SH-SY5Y (cell line): ENCODE data around the gene SETD1A.

ENCODE experiments used
- GATA2 ChIP-seq: IDR thresholded peaks from 2 replicates; pipeline ENCODE4 v1.6.1; 2011; ENCODE audit warnings: mild to moderate bottlenecking, low read depth, low read length
- GATA3 ChIP-seq: IDR thresholded peaks from 2 replicates; pipeline ENCODE4 v1.6.1; 2011; ENCODE audit warnings: low read depth, mild to moderate bottlenecking, low read length, moderate library complexity

Gene SETD1A

GRCh38 chr16:30956601-30957455 is 726 bp upstream of the SETD1A start:
- TF ChIP-seq GATA2, result no peak
- TF ChIP-seq GATA3, result no peak

GRCh38 chr16:30958175-30959079 is 873 bp downstream of the SETD1A start:
- TF ChIP-seq GATA3 (no peak), GATA2 (no peak)

- no peak for TF ChIP-seq GATA3
- TF ChIP-seq GATA2, result no peak
Observed at GRCh38 chr16:30961384-30961783, 3.8 kb downstream of the SETD1A start.

- TF ChIP-seq GATA3 (no peak), GATA2 (no peak)
Observed at GRCh38 chr16:30963925-30964511, 6.5 kb downstream of the SETD1A start.

- TF ChIP-seq GATA2 (no peak), GATA3 (no peak)
Observed at GRCh38 chr16:30964574-30965226, 7.1 kb downstream of the SETD1A start.

- no peak for TF ChIP-seq GATA3
- TF ChIP-seq GATA2, result no peak
Observed at GRCh38 chr16:30965436-30965835, 7.9 kb downstream of the SETD1A start.

- TF ChIP-seq GATA2, result no peak
- no peak for TF ChIP-seq GATA3
Observed at GRCh38 chr16:30966033-30966619, 8.6 kb downstream of the SETD1A start.

GRCh38 chr16:30967795-30968194 is 10.2 kb downstream of the SETD1A start:
- no peak for TF ChIP-seq GATA2
- no peak for TF ChIP-seq GATA3

GRCh38 chr16:30969246-30969842 is 11.8 kb downstream of the SETD1A start:
- no peak for TF ChIP-seq GATA2
- TF ChIP-seq GATA3, result no peak

GRCh38 chr16:30971298-30971697 is 13.7 kb downstream of the SETD1A start:
- TF ChIP-seq GATA2, result no peak
- no peak for TF ChIP-seq GATA3

GRCh38 chr16:30972872-30973271 is 15.3 kb downstream of the SETD1A start:
- TF ChIP-seq GATA2, result no peak
- TF ChIP-seq GATA3, result no peak

GRCh38 chr16:30974348-30974747 is 16.8 kb downstream of the SETD1A start:
- TF ChIP-seq GATA3 (no peak), GATA2 (no peak)

GRCh38 chr16:30976486-30976885 is 18.9 kb downstream of the SETD1A start:
- TF ChIP-seq GATA2 (no peak), GATA3 (no peak)
